ENCODE results near the gene TCF12. TPM values are rescaled to one million over a fixed set of nuclear protein-coding genes. Genes with fewer than 3 reads are reported as not detected.

Gene TCF12
- total RNA-seq, 1 experiment from 2014 or later, result 76.7 TPM

- Histone ChIP-seq H3K79me2 (ENCODE audit: insufficient read depth, low read length) (no peaks in the 10 kb centered on the region), H3K27ac (ENCODE audit: insufficient read length, low read depth, low read length) (no peak overlapping the region)
These were observed 226.0 kb downstream of the TCF12 start for GRCh38 chr15:57144448-57144847.

More at GRCh38 chr15:57144448-57144847, 226.0 kb downstream of the TCF12 start:
- no peaks in the 10 kb centered on the region for H3K27me3 ChIP-seq (ENCODE audit: insufficient read depth, low read length)
- H3K79me1 ChIP-seq (ENCODE audit: insufficient read depth, low read depth, low read length, poor library complexity, severe bottlenecking), result peaks cover 2% of the 10 kb centered on the region
- no peak overlapping the region for H3K14ac ChIP-seq (ENCODE audit: insufficient read depth, low read length)
- H3K23ac ChIP-seq (ENCODE audit: insufficient read length, low read depth, low read length), result no peak overlapping the region
- Mint-ChIP-seq H3K27me3 (ENCODE audit: low read depth) (no peaks in the 10 kb centered on the region; the same call in 1 of the 2 replicates), H3K27ac (no peak overlapping the region), H3K4me1 (peaks cover 12 to 20% of the 10 kb centered on the region in 2 experiments), H3K4me3 (no peak overlapping the region), H3K9me3 (no peaks in the 10 kb centered on the region), H3K36me3 (ENCODE audit: insufficient read depth in 1 of 3, low read depth in 3 of 3) (no peaks in the 10 kb centered on the region)
- no peaks in the 10 kb centered on the region for H4K20me1 ChIP-seq (ENCODE audit: control insufficient read depth, insufficient read depth, insufficient read length)
- no peak overlapping the region for H2BK120ac ChIP-seq (ENCODE audit: low read depth, low read length, poor library complexity, severe bottlenecking)
- H4K8ac ChIP-seq (replicated peaks; ENCODE audit: insufficient read length, low read depth, low read length), result no peak overlapping the region
- no peak overlapping the region for H2BK12ac ChIP-seq (ENCODE audit: insufficient read length, low read depth, low read length)
- H3K4ac ChIP-seq (ENCODE audit: low read depth, low read length), result no peak overlapping the region
- H4K91ac ChIP-seq (ENCODE audit: insufficient read length, low read depth, low read length), result no peak overlapping the region
- H2BK20ac ChIP-seq (ENCODE audit: low read depth, low read length, poor library complexity, severe bottlenecking), result no peak overlapping the region
- no peak overlapping the region for H3K4me2 ChIP-seq (ENCODE audit: insufficient read depth, insufficient read length, low read length)
- H3K9ac ChIP-seq (ENCODE audit: extremely low read depth, insufficient read length, low read length), result no peak overlapping the region
- H3K4me1 ChIP-seq (ENCODE audit: insufficient read depth, low read length), result peaks cover 2% of the 10 kb centered on the region; the same call in 1 of the 2 replicates
- no peak overlapping the region for H2AK5ac ChIP-seq (ENCODE audit: insufficient read length, low read length)
- no peak overlapping the region for H4K5ac ChIP-seq (ENCODE audit: insufficient read length, low read depth, low read length)
- H3K9me3 ChIP-seq (ENCODE audit: control insufficient read depth, low read depth, low read length), result no peaks in the 10 kb centered on the region
- H3T11ph ChIP-seq (ENCODE audit: low read length), result no peak overlapping the region
- WGBS (ENCODE audit: extremely low coverage, insufficient read length, low lambda C conversion rate), result no CpG with 5 or more reads among the region's 5 CpGs
- no peak overlapping the region for H3K18ac ChIP-seq (ENCODE audit: insufficient read length, low read depth, low read length)
- DNase-seq, result no peak
- no peak overlapping the region for H2AFZ ChIP-seq (ENCODE audit: low read length)
- H2BK15ac ChIP-seq (ENCODE audit: low read depth, low read length), result no peak overlapping the region
- no peak overlapping the region for H3K56ac ChIP-seq (ENCODE audit: insufficient read length, low read depth, low read length)
- H2BK5ac ChIP-seq (ENCODE audit: insufficient read length, low read length), result no peak overlapping the region
- TF ChIP-seq CTCF (conservative IDR thresholded peaks at IDR 0.05), result no peak
- H3K23me2 ChIP-seq (ENCODE audit: insufficient read length, low read depth, low read length, poor library complexity, severe bottlenecking), result no peaks in the 10 kb centered on the region

All from H9 (cell line).